Measurements from ENCODE around the gene CLECL1. TPM values are rescaled to one million over a fixed set of nuclear protein-coding genes. Genes with fewer than 3 reads are reported as not detected.

CLECL1 gene
- total and polyA plus RNA-seq, 2 donors (not counting 3 experiments of a cell fraction or from before 2014, with no cell fraction given), result not detected

- ChIA-PET CTCF (interaction anchor here (0.6 to 3.2 kb wide), 4 partner anchors 9 to 39 kb away, joined by 3 to 30 read pairs (median 9); no protein-coding TSS in a partner anchor), POLR2A (no interaction called here)
- Histone ChIP-seq H3K27ac (ENCODE audit: insufficient read depth, low read depth, low read length) (no peak overlapping the region), H3K9ac (replicated peaks; ENCODE audit: extremely low read depth, insufficient read depth, low read length) (no peak overlapping the region), H3K79me2 (ENCODE audit: control insufficient read depth, insufficient read depth, low read length) (no peaks in the 10 kb centered on the region), H3K9me1 (replicated peaks; ENCODE audit: control insufficient read depth, extremely low read depth, insufficient read depth, low read length) (no peaks in the 10 kb centered on the region), H3K4me3 (replicated peaks in 1 of 3; ENCODE audit: insufficient read depth in 1 of 3, low read depth in 1 of 3, low read length in 3 of 3) (peak overlapping the region in 2 of 3 experiments; percentile 0 to 15), H3K9me3 (replicated peaks; ENCODE audit: control insufficient read depth, insufficient read depth, low read length) (no peaks in the 10 kb centered on the region), H3K4me2 (ENCODE audit: insufficient read depth, low read length) (peak overlapping the region; percentile 12), H3K36me3 (ENCODE audit: control insufficient read depth in 2 of 2, extremely low read depth in 1 of 2, insufficient read depth in 2 of 2, low read length in 2 of 2) (no peaks in the 10 kb centered on the region), H4K20me1 (replicated peaks; ENCODE audit: control insufficient read depth, extremely low read depth, insufficient read depth, low read length) (no peaks in the 10 kb centered on the region), H3K27me3 (ENCODE audit: control insufficient read depth in 2 of 2, insufficient read depth in 2 of 2, low read length in 2 of 2) (no peaks in the 10 kb centered on the region), H2AFZ (ENCODE audit: low read depth, low read length) (peak overlapping the region; percentile 11), H3K4me1 (ENCODE audit: control insufficient read depth, extremely low read depth, insufficient read depth, low read length) (peaks cover 13% of the 10 kb centered on the region)
- intact Hi-C loops (cut with micrococcal nuclease) (no loop called here), dilution Hi-C loops (cut with MboI; ENCODE audit: extremely low pct_ligation_motif_present, low sequenced_read_pairs) (no loop called here)
- DNase-seq (ENCODE audit: low read depth, low spot score), result no peak
- BruUV-seq (replicated peaks), result no TSS peak
- TF ChIP-seq MYC (IDR thresholded peaks at IDR 0.05; ENCODE audit: low read depth, low read length) (no peak), GATA2 (IDR thresholded peaks at IDR 0.05; ENCODE audit: insufficient read depth, insufficient read length, low read depth, low read length) (no peak), FOS (IDR thresholded peaks at IDR 0.05; ENCODE audit: borderline replicate concordance, insufficient read depth, low read length) (no peak), CTCF (IDR thresholded peaks at IDR 0.05; ENCODE audit: extremely low read depth in 1 of 2, insufficient read depth in 1 of 2, low read depth in 1 of 2, low read length in 2 of 2) (no peak), EZH2 (IDR thresholded peaks at IDR 0.05; ENCODE audit: borderline replicate concordance, low read depth, low read length, severe bottlenecking) (no peak), POLR2A (IDR thresholded peaks at IDR 0.05; ENCODE audit: low read depth, low read length) (no peak), POLR2AphosphoS5 (IDR thresholded peaks at IDR 0.05; ENCODE audit: insufficient read depth, low read depth, low read length) (no peak), MAX (IDR thresholded peaks at IDR 0.05; ENCODE audit: insufficient read depth, insufficient read length) (no peak), JUN (IDR thresholded peaks at IDR 0.05; ENCODE audit: borderline replicate concordance, insufficient read depth, insufficient read length, low read depth) (no peak)
- no peak for FAIRE-seq
These were observed 27.2 kb upstream of the CLECL1 start for GRCh38 chr12:9760120-9760519.
